Ishikawa (cell line): ENCODE measurements around the gene TENM3.

Source experiments
- CEBPB ChIP-seq: IDR thresholded peaks from 2 replicates; pipeline ENCODE4 v1.6.1; 2012
- CREB1 ChIP-seq: IDR thresholded peaks from 2 replicates; pipeline ENCODE4 v1.6.1; 2012; ENCODE audit warnings: low read depth
- EGR1 ChIP-seq: IDR thresholded peaks from 2 replicates; pipeline ENCODE4 v1.6.1; 2012
- EP300 ChIP-seq: IDR thresholded peaks from 2 replicates; pipeline ENCODE4 v1.6.1; 2012; ENCODE audit warnings: borderline replicate concordance
- FOXM1 ChIP-seq: IDR thresholded peaks from 2 replicates; pipeline ENCODE4 v1.6.1; 2012; ENCODE audit warnings: low read depth, borderline replicate concordance
- MAX ChIP-seq: IDR thresholded peaks from 2 replicates; pipeline ENCODE4 v1.6.1; 2012
- NFIC ChIP-seq: IDR thresholded peaks from 2 replicates; pipeline ENCODE4 v1.6.1; 2012
- RAD21 ChIP-seq: IDR thresholded peaks from 2 replicates; pipeline ENCODE4 v1.6.1; 2012; ENCODE audit warnings: low read depth
- REST ChIP-seq: IDR thresholded peaks from 2 replicates; pipeline ENCODE4 v1.6.1; 2012; ENCODE audit warnings: low read depth, mild to moderate bottlenecking
- TAF1 ChIP-seq: IDR thresholded peaks from 2 replicates; pipeline ENCODE4 v1.6.1; 2012; ENCODE audit warnings: low read depth, mild to moderate bottlenecking
- TCF12 ChIP-seq: IDR thresholded peaks from 2 replicates; pipeline ENCODE4 v1.6.1; 2012; ENCODE audit warnings: low read depth
- TEAD4 ChIP-seq: IDR thresholded peaks from 2 replicates; pipeline ENCODE4 v1.6.1; 2012
- USF1 ChIP-seq: IDR thresholded peaks from 2 replicates; pipeline ENCODE4 v1.6.1; 2012
- YY1 ChIP-seq: IDR thresholded peaks from 2 replicates; pipeline ENCODE4 v1.6.1; 2012; ENCODE audit warnings: low read depth
- ZBTB7A ChIP-seq: IDR thresholded peaks from 2 replicates; pipeline ENCODE4 v1.6.1; 2012; ENCODE audit warnings: low read depth

TENM3 gene

GRCh38 chr4:182496408-182496807 is 253.2 kb downstream of the TENM3 start:
- no peak for TF ChIP-seq ZBTB7A
- no peak for TF ChIP-seq TCF12
- TF ChIP-seq REST: no peak
- no peak for TF ChIP-seq YY1
- TF ChIP-seq TEAD4: no peak
- TF ChIP-seq USF1: no peak
- TF ChIP-seq RAD21: no peak
- TF ChIP-seq MAX: no peak
- TF ChIP-seq EGR1: no peak
- no peak for TF ChIP-seq CREB1
- TF ChIP-seq EP300: no peak
- no peak for TF ChIP-seq NFIC
- no peak for TF ChIP-seq TAF1
- TF ChIP-seq FOXM1: no peak
- TF ChIP-seq CEBPB: no peak

GRCh38 chr4:182502064-182502463 is 258.9 kb downstream of the TENM3 start:
- TF ChIP-seq ZBTB7A: no peak
- TF ChIP-seq TAF1: no peak
- TF ChIP-seq REST: no peak
- TF ChIP-seq RAD21: no peak
- TF ChIP-seq USF1: no peak
- TF ChIP-seq YY1: no peak
- no peak for TF ChIP-seq MAX
- TF ChIP-seq FOXM1: no peak

- TF ChIP-seq NFIC: no peak
- no peak for TF ChIP-seq EGR1
- TF ChIP-seq CREB1: no peak
- TF ChIP-seq TAF1: no peak
- no peak for TF ChIP-seq USF1
- TF ChIP-seq FOXM1: no peak
- TF ChIP-seq TEAD4: no peak
- TF ChIP-seq MAX: no peak
- no peak for TF ChIP-seq RAD21
- TF ChIP-seq CEBPB: no peak
- TF ChIP-seq REST: no peak
- TF ChIP-seq ZBTB7A: no peak
- no peak for TF ChIP-seq TCF12
- no peak for TF ChIP-seq EP300
- TF ChIP-seq YY1: no peak
Measured at GRCh38 chr4:182504463-182504862, 261.3 kb downstream of the TENM3 start.

- no peak for TF ChIP-seq EP300
- no peak for TF ChIP-seq RAD21
- TF ChIP-seq NFIC: no peak
- no peak for TF ChIP-seq TAF1
- TF ChIP-seq CREB1: no peak
- TF ChIP-seq MAX: no peak
- TF ChIP-seq EGR1: no peak
- no peak for TF ChIP-seq TCF12
- TF ChIP-seq YY1: no peak
- TF ChIP-seq TEAD4: no peak
- no peak for TF ChIP-seq CEBPB
- TF ChIP-seq REST: no peak
- TF ChIP-seq USF1: no peak
- TF ChIP-seq FOXM1: no peak
- no peak for TF ChIP-seq ZBTB7A
Measured at GRCh38 chr4:182507805-182508204, 264.6 kb downstream of the TENM3 start.
